GM19455 (cell line): ENCODE results near the gene UBR2.
"Not testable (repeated sequence)": the region's sequence is repeated elsewhere in the genome, so short reads cannot be mapped to it uniquely, and the experiment has no call there.

Experiments used
- ATAC-seq: cut with Tn5 transposase; IDR thresholded peaks from one replicate; pipeline ENCODE4 v1.9.1; 2021; ENCODE audit not compliant: unreplicated experiment

UBR2 gene

DNA sequence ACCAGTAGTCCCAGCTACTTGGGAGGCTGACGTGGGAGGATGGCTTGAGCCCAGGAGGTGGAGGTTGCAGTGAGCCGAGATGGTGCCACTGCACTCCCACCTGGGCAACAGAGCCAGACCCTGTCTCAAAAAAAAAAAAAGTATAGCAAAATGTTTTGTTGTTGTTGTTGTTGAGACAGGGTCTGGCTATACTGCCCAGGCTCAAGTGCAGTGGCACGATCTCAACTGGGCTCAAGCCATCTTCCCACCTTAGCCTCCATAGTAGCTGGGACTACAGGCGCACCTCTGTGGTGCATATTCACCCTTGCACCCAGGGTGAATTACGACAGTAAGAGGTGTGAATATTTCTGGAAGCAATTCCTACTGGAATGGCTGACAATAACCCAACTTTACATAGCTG is 11.4 kb upstream of the UBR2 start:
- no peak for ATAC-seq

DNA sequence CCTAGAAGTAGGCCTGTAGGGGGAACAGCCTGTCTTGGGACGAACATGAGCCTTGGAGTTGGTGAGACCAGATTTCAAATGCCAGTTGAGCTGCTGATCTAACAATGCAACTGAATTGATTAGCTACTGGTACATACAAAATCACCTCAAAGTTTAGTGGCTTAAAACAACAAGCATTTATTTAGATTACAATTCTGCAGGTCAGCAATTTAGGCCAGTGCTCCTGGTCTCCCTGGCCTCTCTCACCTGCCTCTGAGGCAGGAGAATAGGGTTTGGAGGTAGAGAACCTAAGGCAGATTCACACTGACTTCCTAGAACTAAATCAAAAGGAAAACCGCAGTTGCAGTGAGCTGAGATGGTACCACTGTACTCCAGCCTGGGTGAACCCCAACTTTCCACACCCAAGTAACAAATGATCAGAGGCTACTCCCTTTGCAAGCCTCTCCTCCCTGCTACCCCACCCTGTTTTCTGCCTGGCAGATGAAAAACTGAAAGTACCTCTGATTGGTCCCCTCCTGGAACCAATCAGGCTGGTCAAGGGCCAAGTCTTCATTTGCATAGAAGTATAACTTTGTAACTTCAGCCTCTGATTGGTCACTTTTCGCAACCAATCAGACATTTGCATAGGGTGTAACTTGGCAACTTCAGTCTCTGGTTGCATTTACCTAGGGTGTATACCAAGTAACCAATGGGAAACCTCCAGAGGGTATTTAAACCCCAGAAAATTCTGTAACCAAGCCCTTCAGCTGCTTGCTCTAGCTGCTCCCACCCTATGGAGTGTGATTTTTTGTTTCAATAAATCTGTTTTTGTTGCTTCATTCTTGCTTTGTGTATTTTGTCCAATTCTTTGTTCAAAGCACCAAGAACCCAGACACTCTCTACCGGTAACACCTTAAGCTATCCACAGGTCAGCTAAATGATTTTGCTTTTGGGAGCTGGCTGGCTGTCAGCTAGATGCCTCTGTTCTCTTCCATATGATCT is 8.1 kb upstream of the UBR2 start:
- ATAC-seq, result no peak

DNA sequence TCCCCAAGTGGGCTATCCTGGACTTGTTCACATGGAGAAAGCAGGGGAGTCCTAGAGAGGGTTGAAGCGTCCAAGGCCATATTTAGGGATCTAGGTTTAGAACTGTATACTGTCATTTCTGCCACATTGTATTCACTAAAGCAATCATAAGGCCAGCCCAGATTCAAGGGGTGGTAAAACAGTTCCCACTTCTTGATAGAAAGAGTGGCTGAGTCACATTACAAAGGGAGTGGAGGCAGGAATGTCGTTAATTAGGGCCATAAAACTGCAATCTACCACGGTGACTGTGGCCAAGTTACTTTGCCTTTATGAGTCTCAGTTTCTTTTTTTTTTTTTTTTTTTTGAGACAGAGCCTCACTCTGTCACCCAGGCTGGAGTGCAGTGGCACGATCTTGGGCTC is 7.4 kb upstream of the UBR2 start:
- no peak for ATAC-seq

DNA sequence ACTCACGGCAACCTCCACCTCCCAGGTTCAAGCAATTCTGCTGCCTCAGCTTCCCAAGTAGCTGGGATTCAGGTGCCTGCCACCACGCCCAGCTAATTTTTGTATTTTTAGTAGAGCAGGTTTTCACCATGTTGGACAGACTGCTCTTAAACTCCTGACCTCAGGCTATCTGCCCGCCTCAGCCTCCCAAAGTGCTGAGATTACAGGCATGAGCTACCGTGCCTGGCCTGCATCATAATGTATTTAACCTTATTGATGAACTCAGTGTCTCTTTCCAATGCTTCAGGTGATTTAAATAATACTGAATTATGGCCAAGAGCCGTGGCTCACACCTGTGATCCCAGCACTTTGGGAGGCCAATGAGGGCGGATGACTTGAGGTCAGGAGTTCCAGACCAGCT is 4.6 kb upstream of the UBR2 start:
- ATAC-seq, result not testable (repeated sequence)

DNA sequence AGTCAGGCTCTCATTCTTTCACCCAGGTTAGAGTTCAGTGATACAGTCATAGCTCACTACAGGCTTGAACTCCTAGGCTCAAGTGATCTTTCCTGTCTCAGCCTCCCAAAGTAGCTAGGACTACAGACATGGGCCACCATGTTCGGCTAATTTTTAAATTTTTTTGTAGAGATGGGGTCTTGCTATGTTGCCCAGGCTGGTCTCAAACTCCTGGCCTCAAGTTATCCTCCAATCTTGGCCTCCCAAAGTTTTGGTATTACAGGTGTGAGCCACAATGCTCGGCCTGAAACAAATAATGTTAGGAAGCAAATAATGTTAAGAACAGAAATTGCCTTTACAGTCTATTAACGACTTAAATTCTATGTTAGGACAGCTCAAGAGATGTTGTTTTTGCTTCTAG is 1.8 kb upstream of the UBR2 start:
- ATAC-seq, result no peak

DNA sequence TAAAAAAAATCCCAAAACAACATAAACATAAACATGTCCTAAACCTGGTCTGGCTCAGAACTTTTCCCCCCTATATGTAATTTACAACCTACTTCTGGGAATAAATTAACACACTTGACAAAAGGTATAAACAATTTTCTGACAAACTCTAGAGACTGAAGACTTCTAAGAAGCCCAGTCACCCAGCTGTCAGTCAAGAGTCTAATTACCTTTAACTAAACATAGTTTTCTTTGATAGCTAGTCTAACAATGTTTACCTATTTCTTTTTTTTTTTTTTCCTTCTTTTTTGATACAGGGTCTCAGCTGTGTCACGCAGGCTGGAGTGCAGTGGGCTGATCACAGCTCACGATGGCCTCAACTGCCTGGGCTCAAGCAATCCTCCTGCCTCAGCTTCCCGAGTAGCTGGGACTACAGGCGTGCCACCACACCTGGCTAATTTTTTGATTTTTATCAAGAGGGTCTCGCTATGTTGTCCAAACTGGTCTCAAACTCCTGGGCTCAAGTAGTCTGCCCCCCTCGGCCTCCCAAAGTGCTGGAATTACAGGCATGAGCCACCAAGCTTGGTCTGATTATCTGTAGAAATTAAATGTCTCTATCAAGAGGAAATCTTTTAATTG is 932 bp upstream of the UBR2 start:
- no peak for ATAC-seq

DNA sequence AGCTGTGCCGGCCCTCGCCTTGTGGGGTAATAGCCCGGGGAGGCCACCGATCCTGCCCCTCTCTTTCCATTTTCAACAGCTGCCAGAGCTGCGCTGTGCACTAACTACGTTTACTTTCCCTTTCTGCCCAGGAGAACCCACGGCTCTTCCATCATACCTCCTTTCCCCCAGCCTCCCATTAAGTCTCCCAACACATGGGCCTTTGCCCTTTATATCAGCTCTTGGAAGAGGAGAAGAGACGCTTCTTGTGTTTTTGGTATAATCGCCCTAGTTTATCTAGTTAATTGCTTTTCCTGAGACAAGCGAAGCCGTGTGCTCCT is 637 bp downstream of the UBR2 start:
- no peak for ATAC-seq

DNA sequence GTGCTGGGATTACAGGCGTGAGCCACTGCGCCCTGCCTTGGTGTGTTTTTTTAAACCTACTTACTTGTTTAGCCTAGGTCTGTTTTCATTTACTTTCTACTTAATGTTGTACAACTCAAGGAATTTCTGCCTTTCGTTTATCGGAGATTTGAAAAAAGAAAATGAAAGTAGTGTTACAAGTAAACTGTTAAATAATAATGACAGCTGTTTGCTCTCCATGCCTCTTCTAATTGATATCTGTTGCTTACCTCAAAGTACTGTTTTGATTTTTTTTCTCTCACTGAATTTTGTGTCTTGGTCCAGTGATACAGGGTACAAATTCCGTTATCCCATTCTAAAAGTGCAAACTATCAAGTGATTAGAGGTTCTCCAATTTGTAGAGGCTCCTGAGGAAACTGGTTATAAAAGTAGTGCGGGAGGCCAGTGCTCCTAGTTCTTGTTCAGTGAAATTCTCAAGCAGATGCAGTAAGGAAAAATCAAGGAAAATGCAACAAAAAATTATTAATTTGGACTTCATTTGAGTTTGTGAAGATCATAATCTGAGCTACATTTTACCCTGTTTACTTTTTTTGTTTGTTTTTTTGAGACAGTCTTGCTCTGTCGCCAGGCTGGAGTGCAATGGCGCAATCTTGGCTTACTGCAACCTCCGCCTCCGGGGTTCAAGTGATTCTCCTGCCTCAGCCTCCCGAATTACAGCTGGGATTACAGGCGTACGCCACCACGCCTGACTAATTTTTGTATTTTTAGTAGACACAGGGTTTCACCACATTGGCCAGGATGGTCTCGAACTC is 2.2 kb downstream of the UBR2 start:
- no peak for ATAC-seq

DNA sequence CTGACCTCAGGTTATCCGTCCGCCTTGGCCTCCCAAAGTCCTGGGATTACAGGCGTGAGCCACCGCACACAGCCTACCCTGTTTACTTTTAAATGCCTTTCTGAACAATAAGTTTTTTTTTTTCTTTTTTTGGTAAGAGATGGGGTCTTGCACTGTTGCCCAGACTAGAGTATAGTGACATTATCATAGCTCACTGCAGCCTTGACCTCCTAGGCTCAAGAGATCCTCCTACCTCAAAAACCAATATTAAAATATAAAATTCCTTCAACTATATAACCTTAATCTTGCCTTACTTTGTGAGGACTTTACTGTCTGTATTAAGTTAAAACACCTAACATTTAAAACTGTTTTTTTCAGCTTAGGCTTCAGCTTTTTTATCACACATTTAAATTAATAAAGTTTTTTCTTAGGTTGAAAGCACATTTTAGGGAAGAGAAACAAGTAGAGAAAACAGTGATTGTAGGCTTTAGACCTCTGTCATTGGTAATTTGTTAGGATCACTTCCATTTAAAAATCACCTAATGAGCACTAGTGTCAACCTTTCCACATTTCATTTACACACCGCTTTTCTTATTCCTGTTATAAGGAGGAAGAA is 2.9 kb downstream of the UBR2 start:
- no peak for ATAC-seq

DNA sequence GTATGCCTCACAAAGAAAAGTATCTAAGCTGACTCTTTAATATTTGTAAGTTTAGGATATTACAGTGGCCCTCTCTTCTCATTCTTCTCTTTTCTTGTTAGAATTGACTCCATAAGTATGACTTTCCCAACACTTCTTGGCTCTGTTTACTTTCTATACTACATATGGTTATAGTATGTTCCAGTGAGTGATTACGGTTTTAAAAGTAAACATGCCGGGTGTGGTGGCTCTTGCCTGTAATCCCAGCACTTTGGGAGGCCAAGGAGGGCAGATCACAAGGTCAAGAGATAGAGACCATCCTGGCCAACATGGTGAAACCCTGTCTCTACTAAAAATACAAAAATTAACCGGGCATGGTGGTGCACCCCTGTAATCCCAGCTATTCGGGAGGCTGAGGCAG is 3.4 kb downstream of the UBR2 start:
- ATAC-seq, result not testable (repeated sequence)

DNA sequence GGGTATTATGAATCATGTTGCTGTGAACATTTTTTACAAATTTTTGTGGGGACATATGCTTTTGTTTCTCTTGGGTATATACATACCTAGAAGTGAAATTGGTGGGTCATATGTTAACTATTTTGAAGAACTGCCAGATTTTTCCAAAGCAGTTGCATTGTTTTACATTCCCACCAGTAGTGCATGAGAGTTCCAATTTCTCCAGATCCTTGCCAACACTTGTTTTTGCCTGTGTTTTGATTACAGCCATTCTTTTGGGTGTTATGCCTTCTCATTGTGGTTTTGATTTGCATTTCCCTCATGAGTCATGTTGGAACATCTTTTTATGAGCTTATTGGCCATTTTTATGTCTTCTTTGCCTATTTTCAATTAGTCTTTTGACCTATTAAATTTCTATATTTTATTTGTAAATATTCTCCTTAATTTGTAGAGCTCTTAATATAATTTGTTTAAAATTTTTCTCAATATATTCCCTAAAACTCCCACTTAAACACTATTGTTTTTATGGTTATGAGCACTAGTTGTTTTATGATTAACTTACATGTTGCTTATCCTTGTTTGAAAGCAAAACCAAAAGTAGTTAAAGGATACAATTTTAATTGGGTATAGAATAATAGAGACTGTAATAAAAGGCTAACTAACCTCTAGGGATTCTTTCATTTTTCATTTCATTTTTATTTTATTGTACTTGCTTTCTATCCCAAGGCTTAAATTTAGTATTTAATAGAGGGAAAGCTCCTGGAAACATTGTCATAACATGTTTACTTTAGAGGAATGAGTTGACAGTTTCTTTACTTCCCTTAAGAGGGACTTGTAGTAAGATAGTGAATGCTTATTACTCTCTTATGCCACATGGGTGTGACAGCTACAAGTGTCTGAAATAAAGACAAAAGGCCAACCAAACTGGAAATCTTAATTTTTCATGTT is 5.5 kb downstream of the UBR2 start:
- ATAC-seq, result no peak

DNA sequence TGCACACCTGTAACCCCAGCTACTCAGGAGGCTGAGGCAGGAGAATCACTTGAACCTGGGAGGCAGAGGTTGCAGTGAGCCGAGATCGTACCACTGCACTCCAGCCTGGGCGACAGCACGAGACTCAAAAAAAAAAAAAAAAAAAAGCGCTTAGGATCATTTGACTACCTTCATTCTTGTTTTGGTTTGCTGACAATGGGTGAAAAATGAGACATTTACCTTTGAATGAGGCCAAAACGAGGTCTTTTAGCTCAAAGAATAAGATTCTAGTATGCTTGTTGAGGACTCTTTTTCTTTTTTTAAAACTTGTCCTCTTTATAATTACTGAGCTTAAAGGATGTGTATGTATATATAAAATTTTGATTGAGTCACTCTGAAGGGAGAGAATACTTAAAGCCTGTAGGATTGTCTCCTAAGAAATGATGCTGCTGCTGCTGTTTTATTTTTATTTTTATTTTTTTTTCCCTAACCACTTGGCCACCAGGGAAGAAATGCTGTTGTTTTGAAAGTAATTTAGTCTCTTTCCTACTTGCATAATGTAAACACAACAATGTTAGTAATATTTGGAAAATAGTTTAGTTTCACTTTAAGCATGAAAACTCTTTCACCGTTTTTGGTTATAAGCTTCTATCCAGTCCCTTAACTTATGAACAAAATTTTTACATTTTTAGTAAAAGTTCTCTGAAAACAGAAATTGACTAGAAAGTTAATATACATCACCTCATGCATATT is 7.9 kb downstream of the UBR2 start:
- ATAC-seq, result peak; percentile 23

DNA sequence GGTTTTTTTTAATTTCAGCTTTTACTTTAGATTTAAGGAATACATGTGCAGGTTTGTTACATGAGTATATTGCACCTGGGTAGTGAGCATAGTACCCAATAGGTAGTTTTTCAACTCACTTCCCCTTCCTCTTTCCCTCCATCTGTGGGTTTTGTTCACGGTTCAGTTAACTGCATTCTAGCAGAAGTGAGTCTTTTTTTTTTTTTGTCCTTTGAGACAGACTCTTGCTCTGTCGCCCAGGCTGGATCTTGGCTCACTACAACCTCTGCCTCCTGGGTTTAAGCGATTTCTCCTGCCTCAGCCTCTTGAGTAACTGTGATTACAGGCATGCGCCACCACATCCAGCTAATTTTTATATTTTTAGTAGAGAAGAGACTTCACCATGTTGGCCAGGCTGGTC is 8.7 kb downstream of the UBR2 start:
- peak; percentile 80 for ATAC-seq

DNA sequence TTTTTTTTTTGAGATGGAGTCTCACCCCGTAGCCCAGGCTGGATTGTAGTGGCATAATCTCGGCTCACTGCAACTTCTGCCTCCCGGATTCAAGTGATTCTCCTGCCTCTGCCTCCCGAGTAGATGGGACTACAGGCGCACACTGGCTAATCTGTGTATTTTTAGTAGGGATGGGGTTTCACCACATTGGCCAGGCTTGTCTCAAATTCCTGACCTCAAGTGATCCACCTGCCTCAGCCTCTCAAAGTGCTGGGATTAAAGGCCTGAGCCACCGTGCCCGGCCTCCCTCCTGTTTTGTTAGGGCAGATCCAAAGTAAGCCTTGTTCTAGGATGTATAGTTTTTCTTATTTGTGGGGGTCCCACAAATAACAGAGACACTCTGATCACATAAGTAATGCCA is 12.7 kb downstream of the UBR2 start:
- ATAC-seq, result not testable (repeated sequence)

DNA sequence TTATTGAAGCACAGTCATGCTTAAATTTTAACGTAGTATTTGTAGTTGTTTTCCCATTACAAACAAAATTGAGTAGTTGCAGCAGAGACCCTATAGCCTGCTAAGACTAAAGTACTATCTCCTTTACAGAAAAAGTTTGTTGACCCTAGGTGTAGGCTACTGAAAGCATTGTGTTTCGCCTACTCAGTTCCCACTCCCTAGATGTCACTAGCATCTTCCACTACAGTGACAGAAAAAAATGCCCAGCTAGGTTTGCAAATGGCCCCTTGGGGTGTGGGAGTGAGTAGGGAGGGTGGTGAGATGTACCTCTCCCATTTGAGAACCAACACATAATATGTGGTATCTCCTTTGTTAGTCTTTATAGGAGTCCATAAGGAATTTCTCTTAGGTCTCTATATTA is 34.5 kb downstream of the UBR2 start:
- ATAC-seq, result no peak

DNA sequence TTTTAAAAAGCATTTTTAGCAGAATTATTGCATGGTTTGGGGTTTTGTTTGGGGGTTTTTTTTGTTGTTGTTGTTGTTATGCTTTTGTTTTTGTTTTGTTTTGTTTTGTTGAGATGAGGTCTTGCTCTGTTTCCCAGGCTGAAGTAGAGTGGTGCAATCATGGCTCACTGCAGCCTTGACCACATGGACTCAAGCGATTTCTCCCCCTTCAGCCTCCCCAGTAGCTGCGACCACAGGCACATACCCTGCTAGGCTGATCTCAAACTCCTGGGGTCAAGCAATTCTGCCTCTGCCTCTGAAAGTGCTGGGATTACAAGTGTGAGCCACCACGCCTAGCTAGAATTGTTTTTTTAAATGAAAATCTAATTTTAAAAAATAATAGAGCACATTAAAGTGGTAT is 35.7 kb downstream of the UBR2 start:
- ATAC-seq, result no peak

DNA sequence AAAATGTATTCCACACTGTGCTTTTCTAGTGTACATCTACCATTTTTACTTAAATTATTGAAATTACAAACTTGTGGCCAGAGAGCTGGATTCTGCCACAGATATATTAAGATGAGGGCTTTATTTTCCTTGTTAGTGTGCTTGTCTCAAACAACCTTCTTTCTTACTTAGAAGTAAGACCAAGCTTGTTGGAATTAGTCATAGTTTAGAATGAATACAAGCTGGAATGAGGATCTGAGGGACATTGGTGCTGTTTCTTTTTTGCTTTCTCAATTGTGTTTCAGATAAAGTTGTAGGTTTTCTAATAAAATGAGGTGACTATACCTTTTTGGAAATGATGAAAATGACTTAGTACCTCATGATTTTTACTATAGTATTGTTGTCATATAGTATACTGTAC is 40.3 kb downstream of the UBR2 start:
- no peak for ATAC-seq

DNA sequence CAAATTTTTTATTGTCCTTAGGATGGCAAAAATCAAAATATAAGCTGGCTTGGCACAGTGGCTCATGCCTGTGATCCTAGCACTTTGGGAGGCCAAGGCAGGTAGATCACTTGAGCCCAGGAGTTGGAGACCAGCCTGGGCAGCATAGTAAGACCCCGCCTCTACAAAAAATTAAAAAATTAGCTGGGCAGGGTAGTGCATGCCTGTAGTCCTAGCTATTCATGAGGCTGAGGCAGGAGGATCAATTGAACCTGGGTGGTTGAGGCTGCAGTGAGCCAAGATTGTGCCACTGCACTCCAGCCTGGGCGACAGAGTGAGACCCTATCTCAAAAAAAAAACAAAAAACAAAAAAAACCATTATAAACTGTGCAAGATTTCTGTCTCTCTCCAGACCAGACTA is 40.9 kb downstream of the UBR2 start:
- ATAC-seq, result not testable (repeated sequence)

DNA sequence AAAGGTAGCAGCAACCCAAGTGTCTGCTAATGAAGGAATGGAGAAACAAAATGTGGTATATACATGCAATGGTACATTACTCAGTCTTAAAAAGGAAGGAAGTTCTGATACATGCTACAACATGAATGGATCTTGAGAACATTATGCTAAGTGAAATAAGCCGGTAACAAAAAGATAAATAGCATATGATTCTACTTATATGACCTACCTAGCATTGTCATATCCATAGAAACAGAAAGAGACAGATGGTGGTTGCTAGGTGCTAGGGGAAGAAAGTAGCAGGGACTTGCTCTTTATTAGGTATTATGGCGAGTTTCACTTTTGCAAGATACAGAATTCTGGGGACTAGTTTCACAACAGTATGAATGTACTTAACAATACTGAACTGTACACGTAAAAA is 46.6 kb downstream of the UBR2 start:
- no peak for ATAC-seq

DNA sequence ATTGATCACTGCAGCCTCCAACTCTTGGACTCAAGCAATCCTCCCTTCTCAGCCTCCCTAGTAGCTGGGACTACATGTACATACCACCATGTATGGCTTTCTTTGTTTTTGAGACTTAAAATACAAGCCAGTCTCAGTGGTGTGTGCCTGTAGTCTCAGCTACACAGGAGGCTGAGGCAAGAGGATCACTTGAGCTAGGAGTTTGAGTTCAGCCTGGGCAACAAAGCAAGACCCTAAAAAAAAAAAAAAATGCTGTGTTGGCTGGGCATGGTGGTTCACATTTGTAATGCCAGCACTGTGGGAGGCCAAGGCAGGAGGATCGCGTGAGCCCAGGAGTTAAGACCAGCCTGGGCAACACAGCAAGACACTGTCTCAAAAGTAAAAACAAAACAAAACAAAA is 51.7 kb downstream of the UBR2 start:
- no peak for ATAC-seq
